Endothelial cell (in vitro differentiated cells): ENCODE measurements around the gene KIAA2012. TPM values are rescaled to one million over a fixed set of nuclear protein-coding genes. Genes with fewer than 3 reads are reported as not detected.
A peak's percentile ranks its signal among the peaks of the same experiment; 100 is the strongest.

ENCODE experiments used
- DNase-seq: peaks from one replicate; pipeline ENCODE4 v3.0.0; 2021; ENCODE audit warnings: low spot score
- H3K27ac Mint-ChIP-seq: one replicate; pipeline ENCODE4 v1.8.0; 2021; ENCODE audit warnings: mixed read lengths, inconsistent platforms; ENCODE audit not compliant: unreplicated experiment
- H3K27me3 Mint-ChIP-seq: one replicate; pipeline ENCODE4 v1.8.0; 2021; ENCODE audit warnings: mild to moderate bottlenecking, moderate library complexity, mixed read lengths, inconsistent platforms; ENCODE audit not compliant: unreplicated experiment
- H3K36me3 Mint-ChIP-seq: one replicate; pipeline ENCODE4 v1.8.0; 2021; ENCODE audit warnings: mild to moderate bottlenecking, low read depth, mixed read lengths, inconsistent platforms; ENCODE audit not compliant: unreplicated experiment
- H3K4me1 Mint-ChIP-seq: one replicate; pipeline ENCODE4 v1.8.0; 2021; ENCODE audit warnings: mild to moderate bottlenecking, mixed read lengths, inconsistent platforms; ENCODE audit not compliant: unreplicated experiment
- H3K4me3 Mint-ChIP-seq: one replicate; pipeline ENCODE4 v1.8.0; 2021; ENCODE audit warnings: mild to moderate bottlenecking, mixed read lengths, inconsistent platforms; ENCODE audit not compliant: unreplicated experiment
- H3K9me3 Mint-ChIP-seq: one replicate; pipeline ENCODE4 v1.8.0; 2021; ENCODE audit warnings: mixed read lengths, inconsistent platforms; ENCODE audit not compliant: unreplicated experiment
- total RNA-seq: library from RNA; stranded (reverse); fragmentation: NEBNext Ultra II Directional; extraction: Animal tissue kit (Norgen Biotek cat#: 25700); gene quantifications from one replicate; pipeline ENCODE4 v1.2.1, GENCODE V29; 2021; ENCODE audit not compliant: unreplicated experiment
- TF ChIP-seq, protein P1 (sequence below): fragments of 200-600 bp; sonication (generic); IDR thresholded peaks from one replicate; pipeline ENCODE4 v1.5.0; 2021; ENCODE audit warnings: antibody characterized with exemption; ENCODE audit not compliant: unreplicated experiment

The KIAA2012 gene
- total RNA-seq, 1 donor from 2014 or later = 0.08 TPM

DNA sequence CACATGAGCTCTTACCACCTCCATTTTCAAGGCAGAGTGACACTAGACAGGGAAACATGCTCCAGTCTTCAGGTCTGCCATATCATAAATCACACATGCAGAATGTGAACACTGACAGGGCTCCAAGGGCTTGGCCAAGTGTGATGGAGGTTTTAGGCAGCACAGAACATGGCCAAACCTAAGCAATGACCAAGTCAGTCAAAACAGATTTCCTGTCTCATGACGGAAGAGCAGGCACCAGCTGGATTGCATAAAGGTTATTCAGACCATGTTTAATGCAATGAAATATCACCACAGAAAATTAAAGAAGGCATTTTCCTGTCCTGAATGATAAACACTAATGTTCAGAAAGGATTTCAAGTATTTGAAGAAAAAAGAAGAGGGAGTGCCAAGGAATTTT lies 92.9 kb downstream of the KIAA2012 start:
- DNase-seq = no peak
- H3K27me3 Mint-ChIP-seq = peaks cover 2% of the 10 kb centered on the region
- H3K36me3 Mint-ChIP-seq = no peaks in the 10 kb centered on the region
- TF ChIP-seq, protein P1, sequence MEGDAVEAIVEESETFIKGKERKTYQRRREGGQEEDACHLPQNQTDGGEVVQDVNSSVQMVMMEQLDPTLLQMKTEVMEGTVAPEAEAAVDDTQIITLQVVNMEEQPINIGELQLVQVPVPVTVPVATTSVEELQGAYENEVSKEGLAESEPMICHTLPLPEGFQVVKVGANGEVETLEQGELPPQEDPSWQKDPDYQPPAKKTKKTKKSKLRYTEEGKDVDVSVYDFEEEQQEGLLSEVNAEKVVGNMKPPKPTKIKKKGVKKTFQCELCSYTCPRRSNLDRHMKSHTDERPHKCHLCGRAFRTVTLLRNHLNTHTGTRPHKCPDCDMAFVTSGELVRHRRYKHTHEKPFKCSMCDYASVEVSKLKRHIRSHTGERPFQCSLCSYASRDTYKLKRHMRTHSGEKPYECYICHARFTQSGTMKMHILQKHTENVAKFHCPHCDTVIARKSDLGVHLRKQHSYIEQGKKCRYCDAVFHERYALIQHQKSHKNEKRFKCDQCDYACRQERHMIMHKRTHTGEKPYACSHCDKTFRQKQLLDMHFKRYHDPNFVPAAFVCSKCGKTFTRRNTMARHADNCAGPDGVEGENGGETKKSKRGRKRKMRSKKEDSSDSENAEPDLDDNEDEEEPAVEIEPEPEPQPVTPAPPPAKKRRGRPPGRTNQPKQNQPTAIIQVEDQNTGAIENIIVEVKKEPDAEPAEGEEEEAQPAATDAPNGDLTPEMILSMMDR = no peak
- H3K9me3 Mint-ChIP-seq = no peaks in the 10 kb centered on the region
- H3K4me3 Mint-ChIP-seq = no peak overlapping the region
- no peak overlapping the region for H3K27ac Mint-ChIP-seq
- peaks cover 7% of the 10 kb centered on the region for H3K4me1 Mint-ChIP-seq

DNA sequence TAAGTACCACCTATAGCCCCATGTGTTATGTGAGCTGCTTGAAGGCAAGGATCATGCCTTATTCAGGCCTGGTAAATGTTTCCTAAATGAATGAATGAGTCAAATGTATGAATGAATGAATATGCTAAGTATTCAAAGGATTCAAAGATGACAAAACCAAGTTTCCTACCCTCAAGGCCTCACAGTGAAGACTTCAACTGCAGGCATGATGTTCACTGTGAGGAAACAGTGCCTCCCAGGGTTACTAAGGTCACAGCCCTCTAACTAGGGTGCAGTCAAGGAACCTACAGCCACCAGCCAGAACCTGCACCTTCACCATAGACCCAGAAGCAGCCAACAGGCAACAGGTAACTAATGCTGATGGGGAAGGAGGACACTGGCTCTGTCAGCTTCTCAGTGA lies 96.1 kb downstream of the KIAA2012 start:
- TF ChIP-seq, protein P1 = no peak
- H3K9me3 Mint-ChIP-seq = no peaks in the 10 kb centered on the region
- DNase-seq = no peak
- no peak overlapping the region for H3K27ac Mint-ChIP-seq
- H3K4me1 Mint-ChIP-seq = peaks cover 4% of the 10 kb centered on the region
- H3K4me3 Mint-ChIP-seq = no peak overlapping the region
- H3K27me3 Mint-ChIP-seq = peaks cover 3% of the 10 kb centered on the region
- H3K36me3 Mint-ChIP-seq = no peaks in the 10 kb centered on the region

DNA sequence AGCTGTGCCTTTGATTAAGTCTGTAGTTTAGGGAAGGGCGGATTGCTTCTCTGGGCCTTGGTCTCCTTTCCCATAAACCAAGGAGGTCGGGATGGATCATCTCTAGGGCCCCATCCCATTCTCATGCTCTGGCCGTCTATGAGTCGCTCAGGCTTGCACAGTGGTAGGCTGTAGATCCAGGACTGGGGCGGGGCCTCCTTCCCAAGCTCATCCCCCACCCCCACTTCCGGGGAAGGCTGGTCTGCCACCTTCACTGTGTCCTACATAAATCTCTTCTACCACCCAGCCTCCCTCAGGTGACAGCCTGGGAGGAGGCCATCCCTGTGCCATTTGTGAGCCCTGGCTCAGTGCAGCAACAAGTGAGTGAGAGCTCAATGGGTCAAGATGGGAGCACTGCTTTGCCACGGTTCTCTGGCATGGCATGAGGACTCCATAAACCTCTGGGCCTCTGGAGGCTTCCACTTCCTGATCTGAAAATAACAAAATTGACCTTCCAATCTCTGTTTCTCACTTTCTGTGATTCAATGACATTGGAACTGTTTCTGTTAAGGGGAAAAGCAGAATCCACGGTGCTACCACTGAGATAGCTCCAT lies 96.9 kb downstream of the KIAA2012 start:
- Mint-ChIP-seq H3K27me3 (peaks cover 3% of the 10 kb centered on the region), H3K9me3 (no peaks in the 10 kb centered on the region), H3K4me1 (peaks cover 4% of the 10 kb centered on the region), H3K27ac (no peak overlapping the region), H3K4me3 (no peak overlapping the region), H3K36me3 (no peaks in the 10 kb centered on the region)
- DNase-seq = no peak
- TF ChIP-seq, protein P1 = no peak

DNA sequence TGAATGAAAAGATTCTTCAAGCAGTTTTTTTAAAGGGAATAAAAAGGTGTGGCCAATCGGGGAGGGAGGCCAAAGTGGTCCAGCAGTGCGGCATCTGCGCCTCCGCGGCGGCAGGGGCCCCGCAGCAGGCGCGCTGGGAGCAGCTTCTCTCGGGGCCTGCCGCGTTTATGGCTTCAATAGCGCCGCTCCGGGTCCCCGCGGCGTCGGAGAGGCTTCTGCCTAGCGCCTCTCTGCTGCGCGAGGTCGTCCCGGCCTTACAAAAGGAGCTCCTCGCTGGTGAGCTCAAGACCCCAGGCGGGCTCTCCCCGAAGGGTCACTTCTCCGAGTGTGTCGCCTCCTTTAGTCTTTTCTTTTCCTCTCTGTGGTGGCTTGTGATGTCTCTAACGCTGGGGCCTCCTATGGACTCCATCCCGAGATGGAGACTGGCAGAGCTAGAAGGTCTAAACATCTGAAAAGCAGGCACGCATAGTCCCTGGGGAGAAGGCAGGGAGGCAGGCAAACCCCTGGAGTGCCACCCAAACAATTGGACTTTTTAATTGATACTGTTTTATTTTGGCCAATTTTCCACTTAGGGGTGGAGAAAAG lies 98.3 kb downstream of the KIAA2012 start:
- DNase-seq = peak; percentile 38
- no peak overlapping the region for H3K27ac Mint-ChIP-seq
- H3K4me3 Mint-ChIP-seq = peak overlapping the region; percentile 4

More for the DNA sequence above, 98.3 kb downstream of the KIAA2012 start:
- Mint-ChIP-seq H3K4me1 (peaks cover 4% of the 10 kb centered on the region), H3K9me3 (no peaks in the 10 kb centered on the region), H3K27me3 (peaks cover 3% of the 10 kb centered on the region), H3K36me3 (no peaks in the 10 kb centered on the region)
- TF ChIP-seq, protein P1 = no peak
